KMS-11 (cell line): ENCODE data around the gene FCN1.

Source experiments
- H2AFZ ChIP-seq: fragments of 200-600 bp; sonication (generic); 2 replicates; pipeline ENCODE4 v1.6.1; 2016; ENCODE audit warnings: antibody characterized with exemption, mixed run types, low read depth
- H3K27ac ChIP-seq: fragments of 200-600 bp; sonication (generic); 2 replicates; pipeline ENCODE4 v1.6.1; 2016; ENCODE audit warnings: mild to moderate bottlenecking, mixed run types
- H3K27me3 ChIP-seq: fragments of 200-600 bp; sonication (generic); 2 replicates; pipeline ENCODE4 v1.6.1; 2017; ENCODE audit warnings: mild to moderate bottlenecking, low read depth, mixed run types, moderate library complexity; ENCODE audit not compliant: insufficient read depth
- H3K36me3 ChIP-seq: fragments of 200-600 bp; sonication (generic); 2 replicates; pipeline ENCODE4 v1.6.1; 2017; ENCODE audit warnings: mild to moderate bottlenecking, mixed run types; ENCODE audit not compliant: insufficient read depth
- H3K4me1 ChIP-seq: fragments of 200-600 bp; sonication (generic); 2 replicates; pipeline ENCODE4 v1.6.1; 2016; ENCODE audit warnings: mild to moderate bottlenecking, low read depth, mixed run types; ENCODE audit not compliant: poor library complexity, severe bottlenecking
- H3K4me2 ChIP-seq: fragments of 200-600 bp; sonication (generic); 2 replicates; pipeline ENCODE4 v1.7.0; 2016; ENCODE audit warnings: mild to moderate bottlenecking, mixed run types
- H3K4me3 ChIP-seq: fragments of 200-600 bp; sonication (generic); IDR thresholded peaks from 2 replicates; pipeline ENCODE4 v1.6.1; 2017; ENCODE audit warnings: low read depth, low read length, mixed read lengths; ENCODE audit not compliant: insufficient read depth
- H3K79me2 ChIP-seq: fragments of 200-600 bp; sonication (generic); 2 replicates; pipeline ENCODE4 v1.6.1; 2016; ENCODE audit warnings: low read depth, mixed run types; ENCODE audit not compliant: insufficient read depth
- H3K9ac ChIP-seq: fragments of 200-600 bp; sonication (generic); 2 replicates; pipeline ENCODE4 v1.6.1; 2016; ENCODE audit warnings: mild to moderate bottlenecking, mixed run types
- H4K20me1 ChIP-seq: fragments of 200-600 bp; sonication (generic); 2 replicates; pipeline ENCODE4 v1.6.1; 2016; ENCODE audit warnings: mild to moderate bottlenecking, mixed run types; ENCODE audit not compliant: insufficient read depth
- TF ChIP-seq, protein P1 (sequence below): fragments of 200-600 bp; sonication (generic); conservative IDR thresholded peaks from 2 replicates; pipeline ENCODE4 v1.6.1; 2017; ENCODE audit warnings: low read depth, mild to moderate bottlenecking, antibody characterized with exemption, low read length, moderate library complexity, mixed read lengths

The FCN1 gene

DNA sequence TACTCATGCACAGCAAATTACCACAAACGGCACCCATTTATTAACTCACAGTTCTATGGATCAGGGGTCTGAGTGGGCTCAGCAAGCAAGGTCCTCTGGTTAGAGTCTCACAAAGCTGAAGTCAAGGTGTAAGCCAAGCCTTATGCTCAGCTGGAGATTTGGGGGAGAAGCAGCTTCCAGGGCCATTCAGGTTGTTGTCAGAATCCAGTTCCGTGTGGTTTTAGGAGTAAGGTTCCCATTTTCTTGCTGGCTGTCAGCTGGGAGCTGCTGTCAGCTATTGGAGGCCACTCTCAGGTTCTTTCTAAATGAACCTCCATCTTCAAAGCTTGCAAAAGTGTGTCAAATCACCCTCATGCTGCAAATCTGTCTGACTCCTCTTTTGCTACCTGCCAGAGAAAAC lies 19.4 kb downstream of the FCN1 start:
- no peaks in the 10 kb centered on the region for H3K36me3 ChIP-seq
- peaks cover 14% of the 10 kb centered on the region; the same call in 1 of the 2 replicates for H3K27me3 ChIP-seq
- no peaks in the 10 kb centered on the region for H3K79me2 ChIP-seq
- no peaks in the 10 kb centered on the region for H3K4me1 ChIP-seq
- no peak overlapping the region for H3K4me3 ChIP-seq
- no peak overlapping the region for H3K27ac ChIP-seq
- H2AFZ ChIP-seq: no peak overlapping the region
- TF ChIP-seq, protein P1, sequence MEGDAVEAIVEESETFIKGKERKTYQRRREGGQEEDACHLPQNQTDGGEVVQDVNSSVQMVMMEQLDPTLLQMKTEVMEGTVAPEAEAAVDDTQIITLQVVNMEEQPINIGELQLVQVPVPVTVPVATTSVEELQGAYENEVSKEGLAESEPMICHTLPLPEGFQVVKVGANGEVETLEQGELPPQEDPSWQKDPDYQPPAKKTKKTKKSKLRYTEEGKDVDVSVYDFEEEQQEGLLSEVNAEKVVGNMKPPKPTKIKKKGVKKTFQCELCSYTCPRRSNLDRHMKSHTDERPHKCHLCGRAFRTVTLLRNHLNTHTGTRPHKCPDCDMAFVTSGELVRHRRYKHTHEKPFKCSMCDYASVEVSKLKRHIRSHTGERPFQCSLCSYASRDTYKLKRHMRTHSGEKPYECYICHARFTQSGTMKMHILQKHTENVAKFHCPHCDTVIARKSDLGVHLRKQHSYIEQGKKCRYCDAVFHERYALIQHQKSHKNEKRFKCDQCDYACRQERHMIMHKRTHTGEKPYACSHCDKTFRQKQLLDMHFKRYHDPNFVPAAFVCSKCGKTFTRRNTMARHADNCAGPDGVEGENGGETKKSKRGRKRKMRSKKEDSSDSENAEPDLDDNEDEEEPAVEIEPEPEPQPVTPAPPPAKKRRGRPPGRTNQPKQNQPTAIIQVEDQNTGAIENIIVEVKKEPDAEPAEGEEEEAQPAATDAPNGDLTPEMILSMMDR: no peak
- H4K20me1 ChIP-seq: no peaks in the 10 kb centered on the region
- no peak overlapping the region for H3K9ac ChIP-seq
- no peak overlapping the region for H3K4me2 ChIP-seq

DNA sequence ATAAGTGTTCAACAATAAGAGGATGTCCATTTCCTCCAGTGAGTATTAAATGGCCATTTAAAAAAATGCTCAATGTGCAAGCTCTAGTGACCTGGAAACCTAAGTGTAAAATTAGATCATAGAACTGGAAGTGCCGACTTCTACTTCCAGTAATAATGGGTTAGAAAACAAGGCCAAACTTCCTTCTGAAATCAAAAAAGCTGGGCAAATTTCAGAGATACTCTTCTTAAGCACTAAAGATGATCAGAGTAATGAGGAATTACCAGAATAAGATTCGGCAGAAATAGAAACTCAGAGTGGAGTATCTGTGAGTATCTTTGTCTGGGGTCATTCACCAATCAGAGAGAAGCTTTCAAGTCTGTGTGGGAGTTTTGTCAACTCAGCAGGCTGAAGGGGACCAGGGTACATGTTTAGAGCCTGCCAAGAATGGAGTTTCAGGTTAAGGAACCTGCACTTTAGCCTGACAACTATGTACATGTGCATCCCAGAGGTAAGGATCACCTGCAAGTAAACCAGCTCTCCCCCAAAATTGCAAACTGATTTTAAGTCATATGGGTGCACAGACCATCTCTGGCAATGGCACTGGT lies 20.0 kb downstream of the FCN1 start:
- H3K9ac ChIP-seq: no peak overlapping the region
- H2AFZ ChIP-seq: no peak overlapping the region
- H3K36me3 ChIP-seq: no peaks in the 10 kb centered on the region
- no peak overlapping the region for H3K4me2 ChIP-seq
- peaks cover 14% of the 10 kb centered on the region; the same call in 1 of the 2 replicates for H3K27me3 ChIP-seq
- H3K79me2 ChIP-seq: no peaks in the 10 kb centered on the region
- H4K20me1 ChIP-seq: no peaks in the 10 kb centered on the region
- H3K4me3 ChIP-seq: no peak overlapping the region
- no peak overlapping the region for H3K27ac ChIP-seq
- TF ChIP-seq, protein P1: no peak
- no peaks in the 10 kb centered on the region for H3K4me1 ChIP-seq

DNA sequence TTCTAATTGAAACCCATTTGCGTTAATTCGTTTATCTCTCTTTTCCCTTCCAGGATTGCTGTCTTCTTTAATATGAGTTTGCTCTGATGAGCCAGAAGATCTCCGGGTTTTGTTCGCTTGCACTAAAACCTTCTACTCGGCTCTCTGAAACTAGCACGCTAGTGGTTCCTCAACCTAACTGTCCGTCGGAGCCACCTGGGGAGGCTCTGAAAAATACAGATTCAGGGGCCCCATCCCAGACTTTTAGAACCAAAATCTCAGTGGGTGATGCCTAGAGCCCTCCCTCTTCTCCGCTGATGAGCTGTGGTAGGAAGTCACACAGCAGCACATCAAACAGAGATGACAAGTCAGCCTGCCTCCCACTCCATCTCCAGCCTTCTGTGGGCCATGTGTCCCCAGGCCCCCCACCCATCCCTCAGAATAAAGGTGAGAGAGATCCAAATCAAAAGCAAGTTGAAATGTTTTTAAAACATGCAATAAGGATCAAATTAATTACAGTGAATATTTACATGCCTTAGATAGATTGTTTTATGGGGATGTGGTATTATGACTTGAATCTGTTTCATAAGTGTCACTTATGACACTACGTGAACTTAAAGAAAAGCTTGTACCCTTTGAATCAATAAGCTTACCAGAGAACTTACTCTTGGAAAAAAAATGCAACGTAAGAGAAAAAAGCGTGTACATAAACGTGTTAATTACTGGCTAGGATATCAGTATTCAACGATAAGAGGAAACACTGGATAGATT lies 20.7 kb downstream of the FCN1 start:
- Histone ChIP-seq H3K27me3 (peaks cover 14% of the 10 kb centered on the region; the same call in 1 of the 2 replicates), H3K4me2 (no peak overlapping the region), H3K4me3 (no peak overlapping the region), H3K27ac (no peak overlapping the region), H4K20me1 (no peaks in the 10 kb centered on the region), H3K4me1 (no peaks in the 10 kb centered on the region), H3K9ac (no peak overlapping the region), H2AFZ (no peak overlapping the region), H3K79me2 (no peaks in the 10 kb centered on the region), H3K36me3 (no peaks in the 10 kb centered on the region)
- TF ChIP-seq, protein P1: no peak

DNA sequence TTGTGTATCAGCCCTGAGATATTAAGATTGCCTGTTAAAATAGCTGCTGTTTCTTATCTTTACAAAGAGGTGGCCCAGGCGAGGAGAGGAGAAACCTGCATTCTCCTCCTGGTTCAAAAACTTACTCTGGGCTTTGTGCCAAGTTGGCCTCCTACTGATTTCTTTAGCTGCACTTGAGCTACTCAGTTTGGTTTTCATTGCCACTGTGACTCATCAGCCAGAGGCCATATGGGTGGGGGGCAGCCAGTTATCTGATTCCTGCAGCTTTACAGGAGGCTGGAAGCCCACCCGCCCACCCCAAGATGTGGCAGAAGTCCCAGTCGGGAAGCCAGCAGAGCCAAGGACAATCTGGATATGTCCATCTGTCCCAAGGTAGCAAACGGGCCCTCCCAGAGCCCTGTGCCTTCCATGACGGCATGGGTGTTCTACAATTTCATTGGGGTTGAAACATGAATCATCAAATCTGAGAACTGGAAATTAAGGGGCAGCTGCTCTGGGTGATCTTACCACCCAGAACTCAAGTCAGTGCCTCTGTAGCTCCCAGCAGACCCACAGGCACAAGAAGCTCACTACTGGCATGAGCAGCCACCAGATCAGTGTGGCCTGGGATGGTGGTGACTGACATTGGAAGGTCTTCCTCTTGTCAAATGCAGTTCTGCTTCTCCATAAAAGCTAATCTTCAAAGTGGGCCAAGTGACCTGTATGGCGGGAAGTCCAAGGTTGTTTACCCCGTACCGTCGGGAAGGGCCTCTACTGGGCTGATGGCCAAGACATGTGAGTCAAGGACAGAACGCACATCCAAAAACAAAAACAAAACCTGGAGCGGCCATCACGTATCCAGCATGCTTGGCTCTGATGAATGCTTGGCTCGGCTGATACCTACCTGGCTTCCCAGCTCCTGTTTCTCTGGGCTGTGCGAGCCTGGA lies 21.5 kb downstream of the FCN1 start:
- Histone ChIP-seq H3K36me3 (no peaks in the 10 kb centered on the region), H3K4me3 (no peak overlapping the region), H3K79me2 (no peaks in the 10 kb centered on the region), H3K27me3 (peaks cover 14% of the 10 kb centered on the region; the same call in 1 of the 2 replicates), H3K4me2 (no peak overlapping the region), H3K27ac (no peak overlapping the region), H4K20me1 (no peaks in the 10 kb centered on the region), H3K9ac (no peak overlapping the region), H3K4me1 (no peaks in the 10 kb centered on the region), H2AFZ (no peak overlapping the region)
- TF ChIP-seq, protein P1: no peak
